SK-N-SH (cell line): ENCODE data around the gene RAVER2. TPM values are rescaled to one million over a fixed set of nuclear protein-coding genes. Genes with fewer than 3 reads are reported as not detected.

Experiments used
- CTCF ChIA-PET: fragments of 300-600, 350-600 bp; formaldehyde crosslinking; extraction: SDS; loops from one replicate; lab custom pipeline; 2021; lab: Yijun Ruan, JAX
- POLR2A ChIA-PET: fragments of 350-600 bp; sonication (Branson Sonifier 250); formaldehyde crosslinking; extraction: SDS; loops from one replicate; lab custom pipeline; 2020; ENCODE audit warnings: antibody characterized with exemption, inconsistent platforms; lab: Yijun Ruan, JAX
- DNase-seq: peaks from one replicate; pipeline ENCODE4 v3.0.0; 2012
- H2AFZ ChIP-seq: fragments of 200-600 bp; sonication (generic); 2 replicates; pipeline ENCODE4 v1.8.1; 2016; ENCODE audit warnings: antibody characterized with exemption, mild to moderate bottlenecking, low read depth
- H3F3A ChIP-seq: fragments of 200-600 bp; sonication (generic); replicated peaks from 2 replicates; pipeline ENCODE3; 2016; ENCODE audit warnings: antibody characterized with exemption, mild to moderate bottlenecking; ENCODE audit not compliant: insufficient read depth
- H3K27ac ChIP-seq, 2 experiments: fragments of 200-500 bp in 1 of 2; fragments of 200-600 bp in 1 of 2; sonication (Bioruptor generic) in 1 of 2; sonication (generic), shearing (Covaris generic) in 1 of 2; 2 replicates each; pipeline versions ENCODE4 v1.5.1 to v1.6.1; 2014 to 2016; ENCODE audit warnings: low read depth in 2 of 2, inconsistent platforms in 1 of 2, low read length in 1 of 2, mild to moderate bottlenecking in 1 of 2, mixed read lengths in 1 of 2
- H3K27me3 ChIP-seq: fragments of 200-600 bp; sonication (generic), shearing (Covaris generic); 2 replicates; pipeline ENCODE4 v1.6.1; 2016; ENCODE audit warnings: mixed run types; ENCODE audit not compliant: insufficient read depth
- H3K36me3 ChIP-seq, 2 experiments: fragments of 200-500 bp in 1 of 2; fragments of 200-600 bp in 1 of 2; sonication (Bioruptor generic) in 1 of 2; sonication (generic) in 1 of 2; replicated peaks in 1 of 2; 2 replicates each; pipeline versions ENCODE3 to v1.5.1; 2014 to 2016; ENCODE audit warnings: low read length in 1 of 2, mild to moderate bottlenecking in 1 of 2; ENCODE audit not compliant: insufficient read depth in 2 of 2, control insufficient read depth in 1 of 2
- H3K4me1 ChIP-seq, 2 experiments: fragments of 200-500 bp in 1 of 2; fragments of 200-600 bp in 1 of 2; sonication (Bioruptor generic) in 1 of 2; sonication (generic), shearing (Covaris generic) in 1 of 2; 2 replicates each; pipeline versions ENCODE4 v1.5.1 to v1.6.1; 2014 to 2016; ENCODE audit warnings: low read depth in 1 of 2, low read length in 1 of 2, mixed run types in 1 of 2; ENCODE audit not compliant: insufficient read depth in 2 of 2, control insufficient read depth in 1 of 2
- H3K4me2 ChIP-seq: fragments of 200-600 bp; sonication (generic), shearing (Covaris generic); 2 replicates; pipeline ENCODE4 v1.6.1; 2017; ENCODE audit warnings: mixed run types
- H3K4me3 ChIP-seq, 2 experiments: fragments of 200-500 bp in 1 of 2; fragments of 200-600 bp in 1 of 2; sonication (Bioruptor generic) in 1 of 2; sonication (generic), shearing (Covaris generic) in 1 of 2; 2 replicates each; pipeline versions ENCODE4 v1.5.1 to v1.8.1; 2014 to 2016; ENCODE audit warnings: low read depth in 2 of 2, inconsistent platforms in 1 of 2, low read length in 1 of 2, mild to moderate bottlenecking in 1 of 2, mixed read lengths in 1 of 2, moderate library complexity in 1 of 2
- H3K79me2 ChIP-seq: fragments of 200-600 bp; sonication (generic); 2 replicates; pipeline ENCODE4 v1.8.1; 2017; ENCODE audit warnings: mild to moderate bottlenecking; ENCODE audit not compliant: insufficient read depth
- H3K9ac ChIP-seq: fragments of 200-600 bp; sonication (generic); 2 replicates; pipeline ENCODE4 v1.6.1; 2017; ENCODE audit warnings: mixed run types
- H3K9me2 ChIP-seq: fragments of 200-600 bp; sonication (generic); 2 replicates; pipeline ENCODE4 v1.6.1; 2017; ENCODE audit warnings: mixed run types
- H3K9me3 ChIP-seq: fragments of 200-600 bp; sonication (generic); 2 replicates; pipeline ENCODE4 v1.6.1; 2017; ENCODE audit warnings: mixed run types, mild to moderate bottlenecking, moderate library complexity
- H4K20me1 ChIP-seq: fragments of 200-600 bp; sonication (generic); 2 replicates; pipeline ENCODE4 v1.6.1; 2017; ENCODE audit warnings: mild to moderate bottlenecking, mixed run types; ENCODE audit not compliant: insufficient read depth
- EP300 ChIP-seq, 2 experiments: IDR thresholded peaks; 2 replicates each; pipeline versions ENCODE4 v1.4.0 to v1.6.1; 2012; ENCODE audit warnings: borderline replicate concordance in 1 of 2, low read depth in 1 of 2, low read length in 1 of 2
- FOSL2 ChIP-seq: IDR thresholded peaks from 2 replicates; pipeline ENCODE4 v1.4.0; 2012; ENCODE audit warnings: low read depth, mild to moderate bottlenecking, moderate library complexity, borderline replicate concordance
- FOXJ3 ChIP-seq: sonication (generic); formaldehyde crosslinking; IDR thresholded peaks from 2 replicates; pipeline ENCODE4 v1.5.1; 2020; ENCODE audit warnings: mild to moderate bottlenecking, missing genetic modification reagents
- GATA2 ChIP-seq: sonication (generic); formaldehyde crosslinking; IDR thresholded peaks from 2 replicates; pipeline ENCODE4 v1.5.0; 2020; ENCODE audit warnings: mild to moderate bottlenecking, missing genetic modification reagents
- JUND ChIP-seq: IDR thresholded peaks from 2 replicates; pipeline ENCODE4 v1.4.0; 2012
- REST ChIP-seq: IDR thresholded peaks from 2 replicates; pipeline ENCODE4 v1.6.1; 2012; ENCODE audit warnings: mild to moderate bottlenecking, low read depth, low read length, moderate library complexity
- RXRA ChIP-seq: IDR thresholded peaks from 2 replicates; pipeline ENCODE4 v1.4.0; 2012; ENCODE audit warnings: low read depth, mild to moderate bottlenecking, borderline replicate concordance
- SIN3A ChIP-seq: IDR thresholded peaks from 2 replicates; pipeline ENCODE4 v1.6.1; 2012; ENCODE audit warnings: low read depth, mild to moderate bottlenecking, low read length, moderate library complexity, borderline replicate concordance
- SMC3 ChIP-seq: IDR thresholded peaks from 2 replicates; pipeline ENCODE4 v1.6.1; 2012; ENCODE audit warnings: low read depth, low read length, improper control_type of control experiment
- TAF1 ChIP-seq: IDR thresholded peaks from 2 replicates; pipeline ENCODE4 v1.6.1; 2012; ENCODE audit warnings: low read depth, mild to moderate bottlenecking, low read length, moderate library complexity, borderline replicate concordance
- TCF12 ChIP-seq: IDR thresholded peaks from 2 replicates; pipeline ENCODE4 v1.4.0; 2012
- TEAD4 ChIP-seq: IDR thresholded peaks from 2 replicates; pipeline ENCODE4 v1.4.0; 2012; ENCODE audit warnings: mild to moderate bottlenecking, borderline replicate concordance; ENCODE audit not compliant: insufficient read depth
- WGBS: methylation state at CpG from one replicate; pipeline ENCODE4 v1.1.6; 2017; ENCODE audit warnings: low lambda C conversion rate; 5-methylcytosine and 5-hydroxymethylcytosine counted together
- polyA plus RNA-seq, 3 experiments: library from polyadenylated mRNA; depleted of rRNA; stranded (reverse); fragments of >200 nt; gene quantifications; 2 replicates each; pipeline ENCODE4 v1.2.3, GENCODE V29; 2012
- TF ChIP-seq, protein P1 (sequence below): IDR thresholded peaks from 2 replicates; pipeline ENCODE4; 2012
- TF ChIP-seq, protein P2 (sequence below): IDR thresholded peaks from 2 replicates; pipeline ENCODE4 v1.4.0; 2012; ENCODE audit warnings: low read depth, borderline replicate concordance
- TF ChIP-seq, protein P3 (sequence below): IDR thresholded peaks from 2 replicates; pipeline ENCODE4 v1.4.0; 2012; ENCODE audit warnings: low read depth

The RAVER2 gene
- polyA plus RNA-seq, 1 of the 3 experiments (the other 2 are of a cell fraction), result 7.3 TPM

- WGBS, result 100% methylated on average over 1 of the region's 3 CpGs
- TF ChIP-seq EP300 (IDR thresholded peaks at IDR 0.05; ENCODE audit: borderline replicate concordance in 1 of 2, low read depth in 1 of 2, low read length in 1 of 2) (no peak), SIN3A (no peak), TEAD4 (no peak), REST (no peak), SMC3 (no peak), TAF1 (no peak), JUND (no peak), GATA2 (CRISPR knock-in tag) (no peak)
- TF ChIP-seq, protein P1, sequence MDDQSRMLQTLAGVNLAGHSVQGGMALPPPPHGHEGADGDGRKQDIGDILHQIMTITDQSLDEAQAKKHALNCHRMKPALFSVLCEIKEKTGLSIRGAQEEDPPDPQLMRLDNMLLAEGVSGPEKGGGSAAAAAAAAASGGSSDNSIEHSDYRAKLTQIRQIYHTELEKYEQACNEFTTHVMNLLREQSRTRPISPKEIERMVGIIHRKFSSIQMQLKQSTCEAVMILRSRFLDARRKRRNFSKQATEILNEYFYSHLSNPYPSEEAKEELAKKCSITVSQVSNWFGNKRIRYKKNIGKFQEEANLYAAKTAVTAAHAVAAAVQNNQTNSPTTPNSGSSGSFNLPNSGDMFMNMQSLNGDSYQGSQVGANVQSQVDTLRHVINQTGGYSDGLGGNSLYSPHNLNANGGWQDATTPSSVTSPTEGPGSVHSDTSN, result no peak
- TF ChIP-seq, protein P2, sequence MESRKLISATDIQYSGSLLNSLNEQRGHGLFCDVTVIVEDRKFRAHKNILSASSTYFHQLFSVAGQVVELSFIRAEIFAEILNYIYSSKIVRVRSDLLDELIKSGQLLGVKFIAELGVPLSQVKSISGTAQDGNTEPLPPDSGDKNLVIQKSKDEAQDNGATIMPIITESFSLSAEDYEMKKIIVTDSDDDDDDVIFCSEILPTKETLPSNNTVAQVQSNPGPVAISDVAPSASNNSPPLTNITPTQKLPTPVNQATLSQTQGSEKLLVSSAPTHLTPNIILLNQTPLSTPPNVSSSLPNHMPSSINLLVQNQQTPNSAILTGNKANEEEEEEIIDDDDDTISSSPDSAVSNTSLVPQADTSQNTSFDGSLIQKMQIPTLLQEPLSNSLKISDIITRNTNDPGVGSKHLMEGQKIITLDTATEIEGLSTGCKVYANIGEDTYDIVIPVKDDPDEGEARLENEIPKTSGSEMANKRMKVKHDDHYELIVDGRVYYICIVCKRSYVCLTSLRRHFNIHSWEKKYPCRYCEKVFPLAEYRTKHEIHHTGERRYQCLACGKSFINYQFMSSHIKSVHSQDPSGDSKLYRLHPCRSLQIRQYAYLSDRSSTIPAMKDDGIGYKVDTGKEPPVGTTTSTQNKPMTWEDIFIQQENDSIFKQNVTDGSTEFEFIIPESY, result no peak
- TF ChIP-seq, all 33 proteins: peak for 0
- H2AFZ ChIP-seq, result no peak overlapping the region
- no peaks in the 10 kb centered on the region for H3K9me3 ChIP-seq
- H3K36me3 ChIP-seq, result peaks cover 17 to 77% of the 10 kb centered on the region in 2 experiments
- no peaks in the 10 kb centered on the region for H3F3A ChIP-seq
- H3K4me1 ChIP-seq, result no peaks in the 10 kb centered on the region
- no peaks in the 10 kb centered on the region for H3K9me2 ChIP-seq
- H3K79me2 ChIP-seq, result no peaks in the 10 kb centered on the region
- no peaks in the 10 kb centered on the region for H4K20me1 ChIP-seq
- H3K4me2 ChIP-seq, result no peak overlapping the region
- H3K9ac ChIP-seq, result no peak overlapping the region
- ChIA-PET CTCF (no interaction called here), POLR2A (no interaction called here)
- no peak overlapping the region for H3K27ac ChIP-seq
- no peak overlapping the region for H3K4me3 ChIP-seq
- no peak for DNase-seq
- no peaks in the 10 kb centered on the region for H3K27me3 ChIP-seq
Observed at GRCh38 chr1:64848136-64848535, 103.3 kb downstream of the RAVER2 start.

DNA sequence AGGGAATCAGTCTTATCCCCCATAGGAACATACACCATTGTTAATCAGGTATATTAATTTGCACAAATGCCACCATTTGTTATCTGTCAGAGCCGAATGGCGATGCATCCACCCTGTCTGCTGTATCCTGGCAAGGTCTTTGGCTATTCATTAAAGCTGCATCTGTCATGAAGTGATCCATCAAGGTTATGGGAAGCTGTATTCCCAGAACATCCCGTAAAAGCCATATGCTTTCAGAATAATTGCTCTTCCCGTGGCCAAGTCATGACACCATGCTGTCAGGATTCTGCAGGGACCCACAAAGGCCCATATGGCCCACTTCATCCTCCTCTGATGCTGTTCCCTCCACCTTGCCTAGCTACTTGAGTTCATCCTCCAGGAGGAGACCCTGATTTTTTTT lies 103.9 kb downstream of the RAVER2 start:
- H3K9me2 ChIP-seq, result no peaks in the 10 kb centered on the region
- no peaks in the 10 kb centered on the region for H3K4me1 ChIP-seq
- H3K4me2 ChIP-seq, result no peak overlapping the region
- peaks cover 22 to 77% of the 10 kb centered on the region in 2 experiments for H3K36me3 ChIP-seq
- no peaks in the 10 kb centered on the region for H3K79me2 ChIP-seq
- POLR2A ChIA-PET, result interaction anchor here (0.7 kb wide), 1 partner anchor 67 kb away, joined by 3 read pairs; no protein-coding TSS in a partner anchor
- WGBS, result 100% methylated on average over 4 of the region's 4 CpGs
- CTCF ChIA-PET, result no interaction called here
- no peaks in the 10 kb centered on the region for H3K9me3 ChIP-seq
- no peaks in the 10 kb centered on the region for H4K20me1 ChIP-seq
- H3F3A ChIP-seq, result no peaks in the 10 kb centered on the region
- H3K27me3 ChIP-seq, result no peaks in the 10 kb centered on the region
- H2AFZ ChIP-seq, result no peak overlapping the region
- H3K4me3 ChIP-seq, result no peak overlapping the region
- H3K27ac ChIP-seq, result no peak overlapping the region
- no peak overlapping the region for H3K9ac ChIP-seq
- TF ChIP-seq FOXJ3 (CRISPR knock-in tag) (no peak), RXRA (no peak), SMC3 (no peak), TCF12 (no peak), GATA2 (CRISPR knock-in tag) (no peak), FOSL2 (no peak), TAF1 (no peak)
- TF ChIP-seq, protein P2, result no peak
- TF ChIP-seq, protein P1, result no peak
- TF ChIP-seq, protein P3, sequence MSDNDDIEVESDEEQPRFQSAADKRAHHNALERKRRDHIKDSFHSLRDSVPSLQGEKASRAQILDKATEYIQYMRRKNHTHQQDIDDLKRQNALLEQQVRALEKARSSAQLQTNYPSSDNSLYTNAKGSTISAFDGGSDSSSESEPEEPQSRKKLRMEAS, result no peak
- no peak for DNase-seq
